GM21381 (cell line): Measurements from ENCODE around the gene IL10RB.
A peak's percentile ranks its signal among the peaks of the same experiment; 100 is the strongest.

Experiments
- ATAC-seq: cut with Tn5 transposase; IDR thresholded peaks from one replicate; pipeline ENCODE4 v1.9.1; 2021; ENCODE audit warnings: mild to moderate bottlenecking, moderate library complexity; ENCODE audit not compliant: unreplicated experiment

The IL10RB gene

GRCh38 chr21:33265664-33266049 lies 510 bp upstream of the IL10RB start:
- peak; percentile 14 for ATAC-seq

GRCh38 chr21:33266789-33267135 lies 595 bp downstream of the IL10RB start:
- no peak for ATAC-seq

- no peak for ATAC-seq
Observed at GRCh38 chr21:33267250-33267649, 1.1 kb downstream of the IL10RB start.

GRCh38 chr21:33268393-33268736 lies 2.2 kb downstream of the IL10RB start:
- ATAC-seq: peak; percentile 17

GRCh38 chr21:33268737-33269441 lies 2.7 kb downstream of the IL10RB start:
- peak; percentile 56 for ATAC-seq

- ATAC-seq: no peak
Observed at GRCh38 chr21:33270986-33271385, 4.8 kb downstream of the IL10RB start.

- ATAC-seq: no peak
Observed at GRCh38 chr21:33273044-33273443, 6.9 kb downstream of the IL10RB start.

- ATAC-seq: no peak
Observed at GRCh38 chr21:33278721-33279120, 12.6 kb downstream of the IL10RB start.

GRCh38 chr21:33279330-33279820 lies 13.2 kb downstream of the IL10RB start:
- no peak for ATAC-seq

- no peak for ATAC-seq
Observed at GRCh38 chr21:33281096-33281652, 15.0 kb downstream of the IL10RB start.

- no peak for ATAC-seq
Observed at GRCh38 chr21:33283203-33283602, 17.0 kb downstream of the IL10RB start.

GRCh38 chr21:33286076-33286475 lies 19.9 kb downstream of the IL10RB start:
- ATAC-seq: no peak

GRCh38 chr21:33286600-33287456 lies 20.7 kb downstream of the IL10RB start:
- ATAC-seq: no peak

- ATAC-seq: no peak
Observed at GRCh38 chr21:33289199-33289819, 23.1 kb downstream of the IL10RB start.

GRCh38 chr21:33290441-33290840 lies 24.3 kb downstream of the IL10RB start:
- ATAC-seq: no peak

- ATAC-seq: no peak
Observed at GRCh38 chr21:33291686-33292085, 25.5 kb downstream of the IL10RB start.

GRCh38 chr21:33292724-33293123 lies 26.6 kb downstream of the IL10RB start:
- no peak for ATAC-seq

- ATAC-seq: no peak
Observed at GRCh38 chr21:33293136-33293535, 27.0 kb downstream of the IL10RB start.

GRCh38 chr21:33293811-33294216 lies 27.6 kb downstream of the IL10RB start:
- ATAC-seq: no peak

GRCh38 chr21:33296156-33296555 lies 30.0 kb downstream of the IL10RB start:
- no peak for ATAC-seq

- ATAC-seq: no peak
Observed at GRCh38 chr21:33299181-33299752, 33.1 kb downstream of the IL10RB start.
